Epidermal melanocyte (primary cell): ENCODE measurements around the gene DIAPH1.

Experiments
- DNase-seq: peaks from one replicate; pipeline ENCODE4 v3.0.0; 2011; ENCODE audit warnings: low spot score; ENCODE audit not compliant: insufficient read length

DIAPH1 gene

GRCh38 chr5:141519605-141520565 lies 98.9 kb downstream of the DIAPH1 start:
- no peak for DNase-seq

GRCh38 chr5:141518618-141519015 lies 100.2 kb downstream of the DIAPH1 start:
- DNase-seq: no peak

- peak; percentile 38 for DNase-seq
These were observed 100.8 kb downstream of the DIAPH1 start for GRCh38 chr5:141517880-141518617.

- DNase-seq: no peak
These were observed 101.5 kb downstream of the DIAPH1 start for GRCh38 chr5:141517312-141517711.

GRCh38 chr5:141516672-141517025 lies 102.2 kb downstream of the DIAPH1 start:
- no peak for DNase-seq

GRCh38 chr5:141515946-141516671 lies 102.7 kb downstream of the DIAPH1 start:
- DNase-seq: no peak

- no peak for DNase-seq
These were observed 103.7 kb downstream of the DIAPH1 start for GRCh38 chr5:141515141-141515540.

GRCh38 chr5:141514330-141515133 lies 104.3 kb downstream of the DIAPH1 start:
- DNase-seq: no peak

GRCh38 chr5:141513627-141514329 lies 105.0 kb downstream of the DIAPH1 start:
- peak; percentile 49 for DNase-seq

GRCh38 chr5:141512911-141513626 lies 105.7 kb downstream of the DIAPH1 start:
- no peak for DNase-seq

- no peak for DNase-seq
These were observed 106.3 kb downstream of the DIAPH1 start for GRCh38 chr5:141512390-141512910.

GRCh38 chr5:141511771-141512325 lies 107.0 kb downstream of the DIAPH1 start:
- DNase-seq: no peak

GRCh38 chr5:141510850-141511601 lies 107.8 kb downstream of the DIAPH1 start:
- DNase-seq: no peak

- DNase-seq: no peak
These were observed 108.6 kb downstream of the DIAPH1 start for GRCh38 chr5:141510160-141510559.

- peak; percentile 80 for DNase-seq
These were observed 109.8 kb downstream of the DIAPH1 start for GRCh38 chr5:141508798-141509611.

- no peak for DNase-seq
These were observed 110.4 kb downstream of the DIAPH1 start for GRCh38 chr5:141508440-141508797.

GRCh38 chr5:141507387-141508091 lies 111.3 kb downstream of the DIAPH1 start:
- no peak for DNase-seq
